ENCODE data around the gene HORMAD2. TPM values are rescaled to one million over a fixed set of nuclear protein-coding genes. Genes with fewer than 3 reads are reported as not detected.
"Not testable (repeated sequence)": the region's sequence is repeated elsewhere in the genome, so short reads cannot be mapped to it uniquely, and the experiment has no call there.

Gene HORMAD2
- total and polyA plus RNA-seq, 4 donors = 0.11 to 0.86 (median 0.37) TPM

DNA sequence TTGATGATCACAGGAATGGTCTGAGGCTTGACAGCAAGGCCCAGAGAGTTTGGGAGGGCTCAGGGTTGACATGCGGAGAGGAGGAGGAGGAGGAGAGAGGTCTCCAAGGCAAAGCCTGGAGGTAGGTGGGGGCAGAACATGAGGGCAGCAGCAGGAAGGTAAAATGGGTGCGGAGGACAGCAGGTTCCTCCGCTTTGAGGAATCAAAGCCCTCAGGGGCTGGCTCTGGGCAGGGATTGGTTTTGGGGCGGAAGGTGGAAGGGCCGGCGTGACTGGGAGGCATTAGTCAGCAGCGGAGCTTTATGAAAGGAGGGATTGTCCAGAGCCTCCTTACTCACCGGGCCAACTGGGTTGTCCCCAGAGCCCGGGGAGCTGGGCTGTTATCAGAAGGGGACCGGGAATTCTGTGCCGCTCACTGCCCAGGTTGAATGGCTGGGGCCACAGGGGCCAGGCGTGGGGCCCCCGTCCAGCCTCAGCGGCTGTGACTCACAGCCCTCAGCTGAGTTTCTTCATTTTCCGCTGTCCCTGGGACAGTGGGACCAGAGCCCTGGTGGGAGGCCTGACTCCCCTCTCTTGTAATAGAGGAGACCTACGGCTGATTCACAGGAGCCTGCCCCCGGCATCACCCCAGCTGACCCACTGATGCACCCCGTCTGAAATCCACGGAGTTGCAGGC, 130.1 kb downstream of the HORMAD2 start:
- H3K27ac ChIP-seq (ENCODE audit: low read depth, low read length) = peak overlapping the region; percentile 10
- no peaks in the 10 kb centered on the region for H3K9me3 ChIP-seq (ENCODE audit: control insufficient read depth, insufficient read depth, low read length)
- no peaks in the 10 kb centered on the region for H3K27me3 ChIP-seq (ENCODE audit: control insufficient read depth, insufficient read depth, low read length)
- H3K36me3 ChIP-seq (ENCODE audit: control insufficient read depth, insufficient read depth, low read length) = no peaks in the 10 kb centered on the region
- DNase-seq (ENCODE audit: low read depth in 4 of 6, low spot score in 6 of 6) = no peak
- H3K4me1 ChIP-seq (ENCODE audit: control insufficient read depth, insufficient read depth, low read length) = peaks cover 58% of the 10 kb centered on the region
- no peak overlapping the region for H3K4me3 ChIP-seq (ENCODE audit: low read depth, low read length)
- 57% methylated on average over 16 of the region's 19 CpGs for WGBS (ENCODE audit: insufficient coverage)

GRCh38 chr22:30211124-30211820, 131.0 kb downstream of the HORMAD2 start:
- Histone ChIP-seq H3K27me3 (ENCODE audit: control insufficient read depth, insufficient read depth, low read length) (no peaks in the 10 kb centered on the region), H3K36me3 (ENCODE audit: control insufficient read depth, insufficient read depth, low read length) (no peaks in the 10 kb centered on the region), H3K9me3 (ENCODE audit: control insufficient read depth, insufficient read depth, low read length) (no peaks in the 10 kb centered on the region), H3K4me3 (ENCODE audit: low read depth, low read length) (no peak overlapping the region), H3K4me1 (ENCODE audit: control insufficient read depth, insufficient read depth, low read length) (peaks cover 51% of the 10 kb centered on the region), H3K27ac (ENCODE audit: low read depth, low read length) (no peak overlapping the region)
- 93% methylated on average over 9 of the region's 18 CpGs for WGBS (ENCODE audit: insufficient coverage)
- DNase-seq (ENCODE audit: low read depth in 4 of 6, low spot score in 6 of 6) = no peak

DNA sequence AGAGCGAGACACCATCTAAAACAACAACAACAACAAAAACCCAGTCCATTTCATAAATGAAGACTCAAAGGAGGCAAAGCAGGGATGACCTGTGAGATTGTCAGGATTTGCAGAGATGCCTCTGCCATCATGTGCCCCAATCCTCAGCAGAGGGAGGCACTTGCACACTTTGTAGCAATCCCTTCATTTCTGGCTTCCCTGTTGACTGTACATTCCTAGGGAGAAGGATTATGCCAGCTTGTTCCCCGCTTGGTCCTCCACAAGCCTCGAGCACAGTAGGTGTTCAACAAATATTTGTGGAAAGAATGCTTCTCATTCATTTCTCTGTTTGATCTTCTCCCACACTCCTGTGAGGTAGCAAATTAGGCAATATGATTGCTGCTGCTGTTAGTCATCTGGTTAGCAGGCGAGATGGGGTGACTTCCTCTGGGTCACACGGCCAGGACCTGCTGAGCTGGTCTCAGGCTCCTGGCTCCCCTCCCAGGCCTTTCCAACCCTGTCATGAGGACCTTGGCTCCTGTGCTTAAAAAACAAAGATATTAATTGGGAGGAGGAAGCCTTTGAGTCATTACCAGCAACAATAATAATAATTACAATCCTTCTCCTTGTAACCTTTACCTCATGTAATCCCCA, 132.2 kb downstream of the HORMAD2 start:
- Histone ChIP-seq H3K4me3 (ENCODE audit: low read depth, low read length) (no peak overlapping the region), H3K36me3 (ENCODE audit: control insufficient read depth, insufficient read depth, low read length) (no peaks in the 10 kb centered on the region), H3K4me1 (ENCODE audit: control insufficient read depth, insufficient read depth, low read length) (peaks cover 48% of the 10 kb centered on the region), H3K9me3 (ENCODE audit: control insufficient read depth, insufficient read depth, low read length) (no peaks in the 10 kb centered on the region), H3K27me3 (ENCODE audit: control insufficient read depth, insufficient read depth, low read length) (no peaks in the 10 kb centered on the region), H3K27ac (ENCODE audit: low read depth, low read length) (peak overlapping the region; percentile 52)
- DNase-seq (ENCODE audit: low read depth in 4 of 6, low spot score in 6 of 6) = peak in 1 of 6 donors; percentile 44
- 52% methylated on average over 4 of the region's 5 CpGs for WGBS (ENCODE audit: insufficient coverage)

GRCh38 chr22:30212996-30213441, 132.8 kb downstream of the HORMAD2 start:
- no peak overlapping the region for H3K4me3 ChIP-seq (ENCODE audit: low read depth, low read length)
- H3K36me3 ChIP-seq (ENCODE audit: control insufficient read depth, insufficient read depth, low read length) = no peaks in the 10 kb centered on the region
- H3K27ac ChIP-seq (ENCODE audit: low read depth, low read length) = peak overlapping the region; percentile 52
- H3K27me3 ChIP-seq (ENCODE audit: control insufficient read depth, insufficient read depth, low read length) = no peaks in the 10 kb centered on the region
- peaks cover 50% of the 10 kb centered on the region for H3K4me1 ChIP-seq (ENCODE audit: control insufficient read depth, insufficient read depth, low read length)
- 81% methylated on average over 5 of the region's 8 CpGs for WGBS (ENCODE audit: insufficient coverage)
- no peak for DNase-seq (ENCODE audit: low read depth in 4 of 6, low spot score in 6 of 6)
- H3K9me3 ChIP-seq (ENCODE audit: control insufficient read depth, insufficient read depth, low read length) = no peaks in the 10 kb centered on the region

- Histone ChIP-seq H3K27me3 (ENCODE audit: control insufficient read depth, insufficient read depth, low read length) (no peaks in the 10 kb centered on the region), H3K36me3 (ENCODE audit: control insufficient read depth, insufficient read depth, low read length) (no peaks in the 10 kb centered on the region), H3K27ac (ENCODE audit: low read depth, low read length) (no peak overlapping the region), H3K4me3 (ENCODE audit: low read depth, low read length) (no peak overlapping the region), H3K9me3 (ENCODE audit: control insufficient read depth, insufficient read depth, low read length) (no peaks in the 10 kb centered on the region), H3K4me1 (ENCODE audit: control insufficient read depth, insufficient read depth, low read length) (peaks cover 40% of the 10 kb centered on the region)
- DNase-seq (ENCODE audit: low read depth in 4 of 6, low spot score in 6 of 6) = no peak
- 70% methylated on average over 12 of the region's 12 CpGs for WGBS (ENCODE audit: insufficient coverage)
These were observed 134.6 kb downstream of the HORMAD2 start for GRCh38 chr22:30214703-30215407.

- not testable (repeated sequence) for H3K27me3 ChIP-seq (ENCODE audit: control insufficient read depth, insufficient read depth, low read length); H3K4me3 ChIP-seq (ENCODE audit: low read depth, low read length); H3K36me3 ChIP-seq (ENCODE audit: control insufficient read depth, insufficient read depth, low read length); H3K9me3 ChIP-seq (ENCODE audit: control insufficient read depth, insufficient read depth, low read length); H3K27ac ChIP-seq (ENCODE audit: low read depth, low read length); DNase-seq (ENCODE audit: low read depth in 4 of 6, low spot score in 6 of 6)
- WGBS (ENCODE audit: insufficient coverage) = 100% methylated on average over 2 of the region's 3 CpGs
- H3K4me1 ChIP-seq (ENCODE audit: control insufficient read depth, insufficient read depth, low read length) = peaks cover 31% of the 10 kb centered on the region
These were observed 136.0 kb downstream of the HORMAD2 start for GRCh38 chr22:30216272-30216671.

GRCh38 chr22:30216710-30217109, 136.4 kb downstream of the HORMAD2 start:
- peaks cover 31% of the 10 kb centered on the region for H3K4me1 ChIP-seq (ENCODE audit: control insufficient read depth, insufficient read depth, low read length)
- no peaks in the 10 kb centered on the region for H3K27me3 ChIP-seq (ENCODE audit: control insufficient read depth, insufficient read depth, low read length)
- no peaks in the 10 kb centered on the region for H3K36me3 ChIP-seq (ENCODE audit: control insufficient read depth, insufficient read depth, low read length)
- no peaks in the 10 kb centered on the region for H3K9me3 ChIP-seq (ENCODE audit: control insufficient read depth, insufficient read depth, low read length)
- DNase-seq (ENCODE audit: low read depth in 4 of 6, low spot score in 6 of 6) = no peak
- WGBS (ENCODE audit: insufficient coverage) = 91% methylated on average over 7 of the region's 10 CpGs
- H3K27ac ChIP-seq (ENCODE audit: low read depth, low read length) = no peak overlapping the region
- H3K4me3 ChIP-seq (ENCODE audit: low read depth, low read length) = no peak overlapping the region

DNA sequence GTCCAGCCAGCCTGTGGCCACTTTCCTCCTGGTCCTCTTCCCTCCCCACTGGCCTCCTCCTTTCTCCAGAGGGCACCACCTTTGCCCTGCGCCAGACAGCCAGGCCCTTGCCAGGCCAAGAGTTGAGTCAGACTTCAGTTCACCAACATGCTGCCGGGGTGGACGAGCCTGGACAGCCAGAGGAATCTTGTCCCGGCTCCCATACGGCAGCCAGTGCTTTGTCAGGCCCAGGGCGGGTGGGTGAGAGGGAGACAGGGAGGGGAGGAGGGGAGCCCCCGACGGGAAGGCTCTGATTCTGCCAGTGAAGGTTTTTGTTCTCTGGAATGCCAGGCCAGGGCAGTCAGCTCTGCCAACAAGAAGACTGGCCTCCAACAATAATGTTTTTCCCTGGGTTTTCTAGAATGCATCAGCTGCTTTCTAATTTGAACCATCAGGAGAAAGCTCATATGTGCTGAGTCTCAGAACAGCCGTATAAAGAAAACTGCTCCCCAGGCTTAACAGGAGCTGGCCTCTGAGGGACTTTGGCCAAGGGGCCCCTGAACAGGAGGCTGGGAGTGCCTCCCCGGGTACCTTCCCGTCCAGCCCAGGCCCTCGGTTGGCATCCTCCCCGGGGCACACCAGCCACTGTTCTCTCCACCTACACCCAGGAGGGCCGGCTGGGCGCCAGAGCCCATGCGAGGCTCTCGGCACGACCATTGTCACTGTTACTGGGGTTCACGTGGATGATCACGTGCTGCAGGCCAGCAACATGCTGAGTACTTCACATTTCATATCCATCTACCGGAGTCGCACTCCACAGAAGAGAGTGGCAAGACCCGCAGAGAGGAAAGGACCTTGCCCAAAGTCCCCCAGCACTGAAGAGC, 137.7 kb downstream of the HORMAD2 start:
- WGBS (ENCODE audit: insufficient coverage) = 43% methylated on average over 23 of the region's 23 CpGs
- Histone ChIP-seq H3K36me3 (ENCODE audit: control insufficient read depth, insufficient read depth, low read length) (no peaks in the 10 kb centered on the region), H3K9me3 (ENCODE audit: control insufficient read depth, insufficient read depth, low read length) (no peaks in the 10 kb centered on the region), H3K4me1 (ENCODE audit: control insufficient read depth, insufficient read depth, low read length) (peaks cover 28% of the 10 kb centered on the region), H3K27me3 (ENCODE audit: control insufficient read depth, insufficient read depth, low read length) (no peaks in the 10 kb centered on the region), H3K27ac (ENCODE audit: low read depth, low read length) (peak overlapping the region; percentile 78), H3K4me3 (ENCODE audit: low read depth, low read length) (no peak overlapping the region)
- peak in 2 of 6 donors; percentile 48 to 71 for DNase-seq (ENCODE audit: low read depth in 4 of 6, low spot score in 6 of 6)
